Measurements from ENCODE around the gene DACT2.

Gene DACT2

DNA sequence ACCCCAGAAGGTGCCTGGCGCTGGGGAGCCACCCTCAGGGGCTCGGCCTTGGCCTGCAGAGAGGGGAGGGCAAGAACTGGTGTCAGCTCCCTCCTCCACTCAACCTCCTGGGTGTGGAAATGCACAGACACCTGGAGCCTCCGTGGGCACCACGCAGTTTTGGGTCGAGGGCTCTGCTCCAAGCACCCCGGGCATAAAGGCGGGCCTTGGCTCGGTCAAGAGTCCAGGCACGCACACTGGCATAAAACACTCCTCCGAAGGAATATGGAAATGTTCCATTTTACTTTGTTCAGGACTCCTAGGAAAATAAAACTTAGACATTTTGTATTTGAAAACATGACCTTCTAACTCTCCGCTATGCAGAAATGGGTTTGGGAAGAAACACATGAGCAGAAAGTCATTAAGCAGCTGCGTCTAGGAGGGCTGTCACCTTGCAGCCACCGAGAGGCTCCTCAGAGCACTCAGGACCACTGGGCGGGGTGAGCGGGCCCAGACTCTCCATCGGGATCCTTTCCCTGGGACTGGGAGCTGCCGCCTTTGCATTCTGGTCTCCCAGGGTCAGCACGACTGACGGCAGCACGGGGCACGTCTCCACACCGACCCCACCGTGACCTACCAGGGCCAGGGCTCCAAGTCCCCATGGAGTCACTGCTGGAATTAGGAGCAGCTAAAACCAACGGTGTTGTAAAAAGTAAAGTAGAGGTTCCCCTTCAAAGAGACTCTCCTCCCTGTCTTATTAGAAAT, 46.0 kb upstream of the DACT2 start:
- DNase-seq (ENCODE audit: extremely low spot score): no peak
- ChIA-PET CTCF (no interaction called here), POLR2A (no interaction called here)
- TF ChIP-seq FOXK2 (IDR thresholded peaks at IDR 0.05) (no peak), L3MBTL2 (conservative IDR thresholded peaks at IDR 0.05) (no peak), SP1 (IDR thresholded peaks at IDR 0.05) (no peak), LEF1 (IDR thresholded peaks at IDR 0.05; ENCODE audit: borderline replicate concordance) (no peak), BHLHE40 (IDR thresholded peaks at IDR 0.05; ENCODE audit: borderline replicate concordance) (no peak), TARDBP (IDR thresholded peaks at IDR 0.05) (no peak), HDGF (IDR thresholded peaks at IDR 0.05; ENCODE audit: borderline replicate concordance) (no peak), ELF4 (IDR thresholded peaks at IDR 0.05) (no peak), SUZ12 (IDR thresholded peaks at IDR 0.05) (no peak), FOXM1 (IDR thresholded peaks at IDR 0.05; ENCODE audit: borderline replicate concordance) (no peak), CTBP1 (IDR thresholded peaks at IDR 0.05; ENCODE audit: borderline replicate concordance) (no peak), ZNF384 (IDR thresholded peaks at IDR 0.05) (no peak), FOXA1 (IDR thresholded peaks at IDR 0.05) (no peak), NFRKB (IDR thresholded peaks at IDR 0.05) (no peak), ARNT (IDR thresholded peaks at IDR 0.05) (no peak)
- TF ChIP-seq, protein P1, sequence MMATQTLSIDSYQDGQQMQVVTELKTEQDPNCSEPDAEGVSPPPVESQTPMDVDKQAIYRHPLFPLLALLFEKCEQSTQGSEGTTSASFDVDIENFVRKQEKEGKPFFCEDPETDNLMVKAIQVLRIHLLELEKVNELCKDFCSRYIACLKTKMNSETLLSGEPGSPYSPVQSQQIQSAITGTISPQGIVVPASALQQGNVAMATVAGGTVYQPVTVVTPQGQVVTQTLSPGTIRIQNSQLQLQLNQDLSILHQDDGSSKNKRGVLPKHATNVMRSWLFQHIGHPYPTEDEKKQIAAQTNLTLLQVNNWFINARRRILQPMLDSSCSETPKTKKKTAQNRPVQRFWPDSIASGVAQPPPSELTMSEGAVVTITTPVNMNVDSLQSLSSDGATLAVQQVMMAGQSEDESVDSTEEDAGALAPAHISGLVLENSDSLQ (IDR thresholded peaks at IDR 0.05): no peak

DNA sequence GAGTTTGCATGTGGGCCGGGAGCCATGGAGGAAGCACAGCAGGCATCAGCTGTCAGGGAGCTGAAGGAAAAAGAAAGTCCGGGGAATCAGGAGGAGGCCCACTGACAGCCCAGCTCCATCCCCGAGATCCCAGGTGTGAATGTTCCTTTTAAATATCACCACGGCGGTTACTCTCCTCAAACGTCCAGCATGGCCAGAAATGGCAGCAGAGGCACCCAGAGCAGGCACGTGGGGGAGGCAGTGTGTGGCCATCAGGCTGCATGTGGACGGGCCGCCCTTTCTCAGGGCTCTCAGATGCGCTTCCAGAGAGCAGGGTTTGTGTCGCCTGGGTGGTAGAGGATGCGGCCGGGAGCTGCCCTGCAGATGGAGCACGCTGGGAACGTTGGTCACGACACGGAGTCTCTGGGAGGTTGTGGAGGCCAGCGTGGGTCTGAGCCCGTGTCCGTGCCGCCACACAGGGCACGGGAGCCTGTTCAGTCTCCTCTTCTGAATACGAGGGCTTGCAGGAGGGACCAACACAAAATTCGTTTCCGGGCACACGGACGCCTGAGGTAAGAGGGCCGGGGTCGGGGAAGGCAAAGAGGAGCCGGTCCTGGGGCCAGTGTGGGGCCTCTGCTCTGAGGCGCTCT, 45.3 kb upstream of the DACT2 start:
- DNase-seq (ENCODE audit: extremely low spot score): no peak
- ChIA-PET POLR2A (no interaction called here), CTCF (no interaction called here)
- TF ChIP-seq FOXK2 (IDR thresholded peaks at IDR 0.05) (no peak), FOXA1 (IDR thresholded peaks at IDR 0.05) (no peak), NFRKB (IDR thresholded peaks at IDR 0.05) (no peak), SUZ12 (IDR thresholded peaks at IDR 0.05) (no peak), FOXM1 (IDR thresholded peaks at IDR 0.05; ENCODE audit: borderline replicate concordance) (no peak), CTBP1 (IDR thresholded peaks at IDR 0.05; ENCODE audit: borderline replicate concordance) (no peak), L3MBTL2 (conservative IDR thresholded peaks at IDR 0.05) (no peak), ARNT (IDR thresholded peaks at IDR 0.05) (no peak), ELF4 (IDR thresholded peaks at IDR 0.05) (no peak), ZNF384 (IDR thresholded peaks at IDR 0.05) (no peak), HDGF (IDR thresholded peaks at IDR 0.05; ENCODE audit: borderline replicate concordance) (no peak), TARDBP (IDR thresholded peaks at IDR 0.05) (no peak), LEF1 (IDR thresholded peaks at IDR 0.05; ENCODE audit: borderline replicate concordance) (no peak), BHLHE40 (IDR thresholded peaks at IDR 0.05; ENCODE audit: borderline replicate concordance) (no peak), SP1 (IDR thresholded peaks at IDR 0.05) (no peak)
- TF ChIP-seq, protein P1 (IDR thresholded peaks at IDR 0.05): no peak

DNA sequence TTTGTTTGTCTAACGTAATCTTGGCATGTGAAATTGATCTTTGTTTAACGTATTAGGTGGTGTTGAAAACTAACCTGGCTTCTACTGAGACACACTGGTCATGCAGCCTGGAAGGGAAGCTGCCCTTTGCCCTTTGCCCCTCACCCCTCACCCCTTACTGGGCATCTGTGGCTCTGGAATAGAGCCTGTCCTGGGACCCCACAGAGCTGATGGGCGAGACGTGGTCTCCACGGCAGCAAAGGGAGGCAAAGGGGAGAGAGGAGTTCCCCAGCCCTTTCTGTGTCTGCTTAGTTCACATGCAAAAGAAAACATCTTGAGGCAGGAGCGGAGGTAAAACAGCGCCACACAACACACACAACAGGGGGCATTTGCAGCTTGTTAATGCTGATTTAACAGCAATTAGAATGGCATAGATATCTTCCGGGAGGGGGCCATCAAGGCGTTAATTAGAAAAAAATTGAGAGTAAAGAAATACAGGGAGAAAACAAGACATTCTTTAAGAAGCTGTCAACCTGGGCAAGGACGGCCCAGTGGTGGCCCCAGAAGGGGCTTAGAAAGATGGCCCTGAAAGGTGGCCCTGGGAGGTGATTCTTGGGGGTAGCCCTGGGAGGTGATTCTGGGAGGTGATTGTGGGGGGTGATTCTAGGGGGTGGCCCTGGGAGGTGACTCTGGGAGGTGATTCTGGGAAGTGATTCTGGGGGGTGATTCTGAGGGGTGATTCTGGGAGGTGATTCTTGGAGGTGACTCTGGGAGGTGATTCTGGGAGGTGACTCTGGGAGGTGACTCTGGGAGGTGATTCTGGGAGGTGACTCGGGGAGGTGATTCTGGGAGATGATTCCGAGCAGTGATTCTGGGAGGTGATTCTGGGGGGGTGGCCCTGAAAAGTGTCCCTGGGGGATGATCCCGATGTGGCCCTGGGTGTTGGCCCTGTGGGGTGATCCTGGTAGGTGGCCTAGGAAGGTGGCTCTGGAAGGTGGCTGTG, 44.5 kb upstream of the DACT2 start:
- ChIA-PET CTCF (no interaction called here), POLR2A (no interaction called here)
- no peak for DNase-seq (ENCODE audit: extremely low spot score)
- TF ChIP-seq ELF4 (IDR thresholded peaks at IDR 0.05): no peak
- no peak for TF ChIP-seq FOXM1 (IDR thresholded peaks at IDR 0.05; ENCODE audit: borderline replicate concordance)
- no peak for TF ChIP-seq HDGF (IDR thresholded peaks at IDR 0.05; ENCODE audit: borderline replicate concordance)
- TF ChIP-seq L3MBTL2 (conservative IDR thresholded peaks at IDR 0.05): no peak
- TF ChIP-seq SP1 (IDR thresholded peaks at IDR 0.05): no peak
- TF ChIP-seq CTBP1 (IDR thresholded peaks at IDR 0.05; ENCODE audit: borderline replicate concordance): no peak
- TF ChIP-seq BHLHE40 (IDR thresholded peaks at IDR 0.05; ENCODE audit: borderline replicate concordance): no peak

DNA sequence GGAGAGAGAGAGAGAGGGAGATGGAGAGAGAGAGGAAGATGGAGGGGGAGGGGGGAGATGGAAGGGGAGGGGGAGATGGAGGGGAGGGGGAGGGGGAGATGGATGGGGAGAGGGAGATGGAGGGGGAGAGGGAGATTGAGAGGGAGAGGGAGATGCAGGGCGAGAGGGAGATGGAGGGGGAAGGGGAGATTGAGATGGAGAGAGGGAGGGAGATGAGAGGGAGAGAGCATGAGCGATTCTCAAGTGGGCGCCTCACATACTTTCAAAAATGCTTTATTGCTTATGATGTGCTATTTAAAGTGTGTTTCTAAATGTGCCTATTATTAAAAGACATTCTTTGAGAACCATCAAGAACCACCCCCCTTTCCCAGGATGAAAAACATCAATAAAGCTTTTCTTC, 43.7 kb upstream of the DACT2 start:
- no peak for DNase-seq (ENCODE audit: extremely low spot score)
- ChIA-PET POLR2A (no interaction called here), CTCF (no interaction called here)
- TF ChIP-seq CTBP1 (IDR thresholded peaks at IDR 0.05; ENCODE audit: borderline replicate concordance): no peak
- TF ChIP-seq HDGF (IDR thresholded peaks at IDR 0.05; ENCODE audit: borderline replicate concordance): no peak
- TF ChIP-seq SUZ12 (IDR thresholded peaks at IDR 0.05): no peak
- TF ChIP-seq ZNF384 (IDR thresholded peaks at IDR 0.05): no peak
- TF ChIP-seq ARNT (IDR thresholded peaks at IDR 0.05): no peak
- no peak for TF ChIP-seq TARDBP (IDR thresholded peaks at IDR 0.05)
- TF ChIP-seq FOXA1 (IDR thresholded peaks at IDR 0.05): no peak
- TF ChIP-seq LEF1 (IDR thresholded peaks at IDR 0.05; ENCODE audit: borderline replicate concordance): no peak
- TF ChIP-seq FOXK2 (IDR thresholded peaks at IDR 0.05): no peak
- no peak for TF ChIP-seq ELF4 (IDR thresholded peaks at IDR 0.05)
- no peak for TF ChIP-seq FOXM1 (IDR thresholded peaks at IDR 0.05; ENCODE audit: borderline replicate concordance)
- no peak for TF ChIP-seq NFRKB (IDR thresholded peaks at IDR 0.05)
- no peak for TF ChIP-seq SP1 (IDR thresholded peaks at IDR 0.05)
- no peak for TF ChIP-seq BHLHE40 (IDR thresholded peaks at IDR 0.05; ENCODE audit: borderline replicate concordance)
- no peak for TF ChIP-seq L3MBTL2 (conservative IDR thresholded peaks at IDR 0.05)

DNA sequence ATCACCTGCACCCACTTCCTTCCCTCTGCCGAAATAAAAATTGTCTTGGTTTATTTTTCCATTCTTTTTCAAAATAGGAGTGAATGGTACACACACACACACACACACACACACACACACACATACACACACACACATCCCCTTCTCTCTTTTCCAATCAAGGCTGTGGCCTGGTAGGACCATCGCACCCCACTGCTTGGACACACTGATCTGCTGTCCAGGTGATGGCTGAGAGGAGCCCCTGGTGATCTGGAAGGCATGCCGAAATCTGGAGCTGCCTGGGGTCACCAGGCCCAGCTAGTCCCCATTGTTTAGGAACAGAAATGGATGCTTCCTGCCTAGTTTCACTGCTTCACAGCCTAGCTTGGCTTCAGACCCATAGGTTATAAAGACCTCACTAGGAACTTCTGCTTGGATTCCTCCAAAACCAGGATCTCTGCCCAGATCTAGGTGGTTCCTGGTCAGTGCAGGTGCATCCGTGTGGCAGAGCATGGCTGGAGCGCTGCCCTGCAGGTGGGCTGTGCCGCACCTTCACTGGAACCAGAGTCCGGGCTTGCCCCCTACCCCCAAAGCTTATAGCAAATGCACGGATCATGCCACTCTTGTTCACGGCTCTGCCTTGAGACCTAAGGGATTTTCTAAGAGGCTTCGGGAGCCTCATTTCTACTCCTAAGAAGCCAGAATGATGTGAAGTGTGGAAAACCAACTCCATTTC, 42.9 kb upstream of the DACT2 start:
- no peak for TF ChIP-seq L3MBTL2 (conservative IDR thresholded peaks at IDR 0.05)
- TF ChIP-seq NFRKB (IDR thresholded peaks at IDR 0.05): no peak
- CTCF ChIA-PET: no interaction called here
- no peak for DNase-seq (ENCODE audit: extremely low spot score)
- POLR2A ChIA-PET: no interaction called here
